Smooth muscle cell (in vitro differentiated cells): ENCODE data around the gene OS9. TPM values are rescaled to one million over a fixed set of nuclear protein-coding genes. Genes with fewer than 3 reads are reported as not detected.

Experiments
- DNase-seq: peaks from one replicate; lab custom pipeline; 2025; ENCODE audit not compliant: unreplicated experiment; lab: John Stamatoyannopoulos, UW
- H2AFZ ChIP-seq: fragments of 200-600 bp; sonication (generic); 2 replicates; pipeline ENCODE4 v1.6.0; 2016; ENCODE audit warnings: antibody characterized with exemption, low read depth, mild to moderate bottlenecking
- H3F3A ChIP-seq: fragments of 200-600 bp; sonication (generic); 2 replicates; pipeline ENCODE4 v1.6.0; 2017; ENCODE audit warnings: antibody characterized with exemption, low read depth
- H3K27ac ChIP-seq: fragments of 200-600 bp; sonication (generic); 2 replicates; pipeline ENCODE4 v1.5.1; 2016; ENCODE audit warnings: low read depth, mild to moderate bottlenecking
- H3K27me3 ChIP-seq: fragments of 200-600 bp; sonication (generic); 2 replicates; pipeline ENCODE4 v1.6.1; 2016; ENCODE audit warnings: low read depth, mild to moderate bottlenecking
- H3K36me3 ChIP-seq: fragments of 200-600 bp; sonication (generic); 2 replicates; pipeline ENCODE4 v1.5.1; 2016; ENCODE audit warnings: low read depth
- H3K4me1 ChIP-seq: fragments of 200-600 bp; sonication (generic); 2 replicates; pipeline ENCODE4 v1.5.1; 2016; ENCODE audit warnings: low read depth
- H3K4me2 ChIP-seq: fragments of 200-600 bp; sonication (generic); 2 replicates; pipeline ENCODE4 v1.6.0; 2016; ENCODE audit warnings: mild to moderate bottlenecking
- H3K4me3 ChIP-seq: fragments of 200-600 bp; sonication (generic); 2 replicates; pipeline ENCODE4 v1.5.1; 2016; ENCODE audit warnings: mild to moderate bottlenecking
- H3K79me2 ChIP-seq: fragments of 200-600 bp; sonication (generic); 2 replicates; pipeline ENCODE4 v1.6.0; 2016; ENCODE audit warnings: low read depth, mild to moderate bottlenecking
- H3K9ac ChIP-seq: fragments of 200-600 bp; sonication (generic); 2 replicates; pipeline ENCODE4 v1.6.0; 2016; ENCODE audit warnings: low read depth
- H3K9me3 ChIP-seq: fragments of 200-600 bp; sonication (generic); replicated peaks from 2 replicates; pipeline ENCODE4 v1.5.1; 2016; ENCODE audit warnings: low read depth
- H4K20me1 ChIP-seq: fragments of 200-600 bp; sonication (generic); 2 replicates; pipeline ENCODE4 v1.6.0; 2016; ENCODE audit warnings: low read depth
- CTCF ChIP-seq: fragments of 200-600 bp; sonication (generic); IDR thresholded peaks from 2 replicates; pipeline ENCODE4 v1.5.1; 2017; ENCODE audit warnings: borderline replicate concordance, mild to moderate bottlenecking, antibody characterized with exemption; ENCODE audit not compliant: insufficient read depth, poor library complexity, severe bottlenecking
- WGBS: methylation state at CpG from one replicate; pipeline ENCODE4 v1.1.7; 2016; ENCODE audit warnings: low lambda C conversion rate; 5-methylcytosine and 5-hydroxymethylcytosine counted together
- polyA plus RNA-seq: library from polyadenylated mRNA; unstranded; fragments of >200 nt; fragmentation: Nextera tagmentation; extraction: Ambion mirVana; gene quantifications from 2 replicates; pipeline ENCODE4 v1.2.1, GENCODE V29; 2016
- total RNA-seq: library from RNA; depleted of rRNA; stranded (reverse); fragments of >200 nt; gene quantifications from 2 replicates; pipeline ENCODE4 v1.2.3, GENCODE V29; 2014

The OS9 gene
- total and polyA plus RNA-seq, 2 experiments from 2014 or later = 179 to 236 TPM

- TF ChIP-seq CTCF = no peak
- peaks cover 6% of the 10 kb centered on the region for H3F3A ChIP-seq
- H3K4me3 ChIP-seq = no peak overlapping the region
- H3K4me2 ChIP-seq = no peak overlapping the region
- H3K9me3 ChIP-seq = no peaks in the 10 kb centered on the region
- no peak for DNase-seq
- H3K9ac ChIP-seq = no peak overlapping the region
- peaks cover 10% of the 10 kb centered on the region for H4K20me1 ChIP-seq
- H3K4me1 ChIP-seq = peaks cover 16% of the 10 kb centered on the region
- no peaks in the 10 kb centered on the region for H3K36me3 ChIP-seq
- no peak overlapping the region for H3K27ac ChIP-seq
- H3K27me3 ChIP-seq = peaks cover 58% of the 10 kb centered on the region
- no peaks in the 10 kb centered on the region for H3K79me2 ChIP-seq
- H2AFZ ChIP-seq = no peak overlapping the region
- 89% methylated on average over 22 of the region's 25 CpGs for WGBS
Measured at GRCh38 chr12:57758552-57759359, 64.8 kb downstream of the OS9 start.

- H2AFZ ChIP-seq = no peak overlapping the region
Measured at GRCh38 chr12:57759360-57759980, 65.5 kb downstream of the OS9 start.

GRCh38 chr12:57760347-57760982 lies 66.5 kb downstream of the OS9 start:
- no peaks in the 10 kb centered on the region for H3K79me2 ChIP-seq
- no peaks in the 10 kb centered on the region for H3F3A ChIP-seq
- no peak overlapping the region for H3K4me3 ChIP-seq
- no peaks in the 10 kb centered on the region for H3K36me3 ChIP-seq
- WGBS = 84% methylated on average over 3 of the region's 3 CpGs
- no peak for DNase-seq
- no peak overlapping the region for H2AFZ ChIP-seq
- H3K4me2 ChIP-seq = no peak overlapping the region
- no peak overlapping the region for H3K27ac ChIP-seq
- peaks cover 13% of the 10 kb centered on the region for H3K4me1 ChIP-seq
- H3K9ac ChIP-seq = no peak overlapping the region
- H4K20me1 ChIP-seq = peaks cover 10% of the 10 kb centered on the region
- H3K9me3 ChIP-seq = no peaks in the 10 kb centered on the region
- H3K27me3 ChIP-seq = peaks cover 64% of the 10 kb centered on the region
- TF ChIP-seq CTCF = no peak

More at GRCh38 chr12:57759360-57759980, 65.5 kb downstream of the OS9 start:
- H3K79me2 ChIP-seq = no peaks in the 10 kb centered on the region
- peaks cover 10% of the 10 kb centered on the region for H4K20me1 ChIP-seq
- TF ChIP-seq CTCF = peak; percentile 25
- H3K9me3 ChIP-seq = no peaks in the 10 kb centered on the region
- H3F3A ChIP-seq = no peaks in the 10 kb centered on the region
- H3K36me3 ChIP-seq = no peaks in the 10 kb centered on the region
- no peak overlapping the region for H3K4me2 ChIP-seq
- DNase-seq = no peak
- no peak overlapping the region for H3K4me3 ChIP-seq
- no peak overlapping the region for H3K9ac ChIP-seq
- 29% methylated on average over 3 of the region's 3 CpGs for WGBS
- peaks cover 58% of the 10 kb centered on the region for H3K27me3 ChIP-seq
- peaks cover 10% of the 10 kb centered on the region for H3K4me1 ChIP-seq
- H3K27ac ChIP-seq = no peak overlapping the region
